Measurements from ENCODE around the gene SMCHD1. TPM values are rescaled to one million over a fixed set of nuclear protein-coding genes. Genes with fewer than 3 reads are reported as not detected.

The SMCHD1 gene
- total and polyA plus RNA-seq, 10 of the 15 experiments (the other 5 are each of a cell fraction or from before 2014, with no cell fraction given), result 6.0 to 110 (median 48.0) TPM

GRCh38 chr18:2840521-2840920 is 185.0 kb downstream of the SMCHD1 start:
- Histone ChIP-seq H3K36me3 (ENCODE audit: control insufficient read depth in 2 of 2, insufficient read depth in 2 of 2, low read length in 1 of 2) (no peaks in the 10 kb centered on the region), H3K79me2 (ENCODE audit: control insufficient read depth, insufficient read depth, low read length) (no peaks in the 10 kb centered on the region), H3K4me3 (no peak overlapping the region), H3K4me1 (ENCODE audit: control insufficient read depth, insufficient read depth, low read length) (no peaks in the 10 kb centered on the region), H3K9me3 (replicated peaks; ENCODE audit: control insufficient read depth, insufficient read depth, low read length) (no peaks in the 10 kb centered on the region; the same call in 2 of the 3 replicates), H3K27ac (ENCODE audit: control insufficient read depth, insufficient read depth) (no peak overlapping the region), H3K27me3 (replicated peaks in 1 of 2; ENCODE audit: control insufficient read depth in 2 of 2, insufficient read depth in 2 of 2, low read length in 1 of 2) (0 out of 4 replicates have a peak, but pooled peaks cover 0 to 2% of the 10 kb centered on the region in 2 experiments), H2AFZ (ENCODE audit: control insufficient read depth, low read depth, low read length) (no peak overlapping the region), H3K9ac (ENCODE audit: control insufficient read depth, insufficient read depth, low read length) (no peak overlapping the region), H4K20me1 (ENCODE audit: control insufficient read depth, insufficient read depth) (no peaks in the 10 kb centered on the region), H3K4me2 (ENCODE audit: control insufficient read depth, insufficient read depth) (no peak overlapping the region)
- TF ChIP-seq NBN (IDR thresholded peaks at IDR 0.05) (no peak), SRF (IDR thresholded peaks at IDR 0.05; ENCODE audit: low read depth in 2 of 2, low read length in 2 of 2) (no peak), SIN3A (IDR thresholded peaks at IDR 0.05; ENCODE audit: low read depth, low read length) (no peak), NR2C2 (IDR thresholded peaks at IDR 0.05; ENCODE audit: borderline replicate concordance, control insufficient read depth, insufficient read length, low read depth) (no peak), E2F4 (IDR thresholded peaks at IDR 0.05; ENCODE audit: low read depth, low read length) (no peak), TCF7 (IDR thresholded peaks at IDR 0.05; ENCODE audit: borderline replicate concordance) (no peak), CBX5 (IDR thresholded peaks at IDR 0.05; ENCODE audit: low read depth) (no peak), RAD21 (IDR thresholded peaks at IDR 0.05; ENCODE audit: insufficient read depth, low read depth, low read length) (no peak)
- no TSS peak for BruUV-seq (replicated peaks)
- ChIA-PET POLR2A (no interaction called here), SMC1A (ENCODE audit: uncharacterized antibody, unreplicated experiment) (interaction anchor here (0.6 kb wide), 1 partner anchor 36 kb away, joined by 4 read pairs; no protein-coding TSS in a partner anchor), CTCF (no interaction called here), RAD21 (ENCODE audit: unreplicated experiment) (interaction anchor here (0.6 kb wide), 1 partner anchor 118 kb away, joined by 3 read pairs; no protein-coding TSS in a partner anchor)
- FAIRE-seq, result no peak
- in situ Hi-C loops (cut with MboI) (no loop called here), intact Hi-C loops (cut with micrococcal nuclease; ENCODE audit: unreplicated experiment) (no loop called here)
- DNase-seq (ENCODE audit: low read depth, low spot score), result no peak
- ATAC-seq, result no peak
- WGBS (ENCODE audit: insufficient coverage, insufficient replicate concordance, low lambda C conversion rate, missing lambda C conversion rate), result 44% methylated on average over 1 of the region's 1 CpG
